AG04449 (cell line): ENCODE data around the gene PIK3R1.

Source experiments
- CTCF ChIA-PET: fragments of 350-600 bp; formaldehyde crosslinking; extraction: SDS; loops from one replicate; lab custom pipeline; 2021; ENCODE audit warnings: antibody characterized with exemption; lab: Yijun Ruan, JAX
- POLR2A ChIA-PET: fragments of 400-600, 350-600 bp; formaldehyde crosslinking; extraction: SDS; loops from one replicate; lab custom pipeline; 2020; ENCODE audit warnings: antibody characterized with exemption, inconsistent platforms; lab: Yijun Ruan, JAX
- DNase-seq: peaks from one replicate; pipeline ENCODE4 v3.0.0-alpha.2; 2010; ENCODE audit warnings: low read depth, low spot score
- H3K4me3 ChIP-seq: 2 replicates; pipeline ENCODE4 v1.5.1; 2011; ENCODE audit warnings: low read depth, mild to moderate bottlenecking, control low read depth, low read length
- TF ChIP-seq, protein P1 (sequence below): IDR thresholded peaks from one replicate; pipeline ENCODE4 v1.5.1; 2011; ENCODE audit warnings: mild to moderate bottlenecking, moderate library complexity, low read length, control low read depth, inconsistent platforms; ENCODE audit not compliant: insufficient read depth; ENCODE audit errors: missing control alignments

Gene PIK3R1

GRCh38 chr5:68248896-68249295, 33.3 kb downstream of the PIK3R1 start:
- H3K4me3 ChIP-seq, result no peak overlapping the region
- no peak for DNase-seq
- POLR2A ChIA-PET, result no interaction called here
- CTCF ChIA-PET, result interaction anchor here (1.3 to 1.9 kb wide), 2 partner anchors 11 to 1002 kb away, joined by 4 to 5 read pairs; no protein-coding TSS in a partner anchor
- TF ChIP-seq, protein P1, sequence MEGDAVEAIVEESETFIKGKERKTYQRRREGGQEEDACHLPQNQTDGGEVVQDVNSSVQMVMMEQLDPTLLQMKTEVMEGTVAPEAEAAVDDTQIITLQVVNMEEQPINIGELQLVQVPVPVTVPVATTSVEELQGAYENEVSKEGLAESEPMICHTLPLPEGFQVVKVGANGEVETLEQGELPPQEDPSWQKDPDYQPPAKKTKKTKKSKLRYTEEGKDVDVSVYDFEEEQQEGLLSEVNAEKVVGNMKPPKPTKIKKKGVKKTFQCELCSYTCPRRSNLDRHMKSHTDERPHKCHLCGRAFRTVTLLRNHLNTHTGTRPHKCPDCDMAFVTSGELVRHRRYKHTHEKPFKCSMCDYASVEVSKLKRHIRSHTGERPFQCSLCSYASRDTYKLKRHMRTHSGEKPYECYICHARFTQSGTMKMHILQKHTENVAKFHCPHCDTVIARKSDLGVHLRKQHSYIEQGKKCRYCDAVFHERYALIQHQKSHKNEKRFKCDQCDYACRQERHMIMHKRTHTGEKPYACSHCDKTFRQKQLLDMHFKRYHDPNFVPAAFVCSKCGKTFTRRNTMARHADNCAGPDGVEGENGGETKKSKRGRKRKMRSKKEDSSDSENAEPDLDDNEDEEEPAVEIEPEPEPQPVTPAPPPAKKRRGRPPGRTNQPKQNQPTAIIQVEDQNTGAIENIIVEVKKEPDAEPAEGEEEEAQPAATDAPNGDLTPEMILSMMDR, result no peak

GRCh38 chr5:68249520-68249919, 34.0 kb downstream of the PIK3R1 start:
- POLR2A ChIA-PET, result no interaction called here
- TF ChIP-seq, protein P1, result no peak

GRCh38 chr5:68250661-68251298, 35.2 kb downstream of the PIK3R1 start:
- no peak overlapping the region for H3K4me3 ChIP-seq
- ChIA-PET POLR2A (no interaction called here), CTCF (interaction anchor here (0.9 to 6.4 kb wide), 8 partner anchors 9 to 1243 kb away, joined by 3 to 165 read pairs (median 5); partner anchors contain the start of gene PIK3R1)
- no peak for DNase-seq
- TF ChIP-seq, protein P1, result no peak

More at GRCh38 chr5:68249520-68249919, 34.0 kb downstream of the PIK3R1 start:
- H3K4me3 ChIP-seq, result no peak overlapping the region
- CTCF ChIA-PET, result interaction anchor here (1.3 to 6.4 kb wide), 5 partner anchors 11 to 1242 kb away, joined by 3 to 165 read pairs (median 5); partner anchors contain the start of gene PIK3R1
- no peak for DNase-seq

DNA sequence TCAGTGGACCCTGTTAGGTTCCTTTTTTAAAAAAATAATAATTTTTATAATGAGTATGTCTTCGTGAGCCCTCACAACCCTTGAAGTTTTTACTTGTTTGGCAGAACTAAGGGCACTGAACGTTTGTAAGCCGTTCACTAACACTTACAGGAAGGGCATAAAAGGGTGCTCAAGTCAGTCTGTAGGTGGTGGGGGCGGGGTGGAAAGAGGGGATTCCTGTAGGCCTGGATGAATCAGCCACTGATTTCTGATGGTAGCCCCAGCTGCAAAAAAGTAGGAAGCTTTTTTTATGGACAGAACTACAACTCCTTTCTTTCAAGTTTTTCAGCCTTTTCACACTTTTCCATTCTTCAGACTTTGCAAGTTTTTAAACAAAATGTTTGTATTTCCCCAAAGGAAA, 35.8 kb downstream of the PIK3R1 start:
- ChIA-PET CTCF (interaction anchor here (1.1 to 6.4 kb wide), 7 partner anchors 10 to 1244 kb away, joined by 3 to 165 read pairs (median 5); partner anchors contain the start of gene PIK3R1), POLR2A (no interaction called here)
- no peak for DNase-seq
- H3K4me3 ChIP-seq, result no peak overlapping the region
- TF ChIP-seq, protein P1, result no peak

GRCh38 chr5:68251804-68252522, 36.4 kb downstream of the PIK3R1 start:
- no peak for DNase-seq
- TF ChIP-seq, protein P1, result no peak
- CTCF ChIA-PET, result interaction anchor here (0.7 to 6.4 kb wide), 27 partner anchors 8 to 1095 kb away, joined by 3 to 165 read pairs (median 4); partner anchors contain the start of gene PIK3R1
- no peak overlapping the region for H3K4me3 ChIP-seq
- POLR2A ChIA-PET, result interaction anchor here (0.6 to 1.0 kb wide), 2 partner anchors 37 to 302 kb away, joined by 3 to 4 read pairs; partner anchors contain the start of gene PIK3R1
